ENCODE measurements around the gene HCN3. TPM values are rescaled to one million over a fixed set of nuclear protein-coding genes. Genes with fewer than 3 reads are reported as not detected.
A peak's percentile ranks its signal among the peaks of the same experiment; 100 is the strongest.
"Not testable (repeated sequence)": the region's sequence is repeated elsewhere in the genome, so short reads cannot be mapped to it uniquely, and the experiment has no call there.

The HCN3 gene
- total RNA-seq, 2 experiments from 2014 or later: 1.9 to 2.4 TPM

DNA sequence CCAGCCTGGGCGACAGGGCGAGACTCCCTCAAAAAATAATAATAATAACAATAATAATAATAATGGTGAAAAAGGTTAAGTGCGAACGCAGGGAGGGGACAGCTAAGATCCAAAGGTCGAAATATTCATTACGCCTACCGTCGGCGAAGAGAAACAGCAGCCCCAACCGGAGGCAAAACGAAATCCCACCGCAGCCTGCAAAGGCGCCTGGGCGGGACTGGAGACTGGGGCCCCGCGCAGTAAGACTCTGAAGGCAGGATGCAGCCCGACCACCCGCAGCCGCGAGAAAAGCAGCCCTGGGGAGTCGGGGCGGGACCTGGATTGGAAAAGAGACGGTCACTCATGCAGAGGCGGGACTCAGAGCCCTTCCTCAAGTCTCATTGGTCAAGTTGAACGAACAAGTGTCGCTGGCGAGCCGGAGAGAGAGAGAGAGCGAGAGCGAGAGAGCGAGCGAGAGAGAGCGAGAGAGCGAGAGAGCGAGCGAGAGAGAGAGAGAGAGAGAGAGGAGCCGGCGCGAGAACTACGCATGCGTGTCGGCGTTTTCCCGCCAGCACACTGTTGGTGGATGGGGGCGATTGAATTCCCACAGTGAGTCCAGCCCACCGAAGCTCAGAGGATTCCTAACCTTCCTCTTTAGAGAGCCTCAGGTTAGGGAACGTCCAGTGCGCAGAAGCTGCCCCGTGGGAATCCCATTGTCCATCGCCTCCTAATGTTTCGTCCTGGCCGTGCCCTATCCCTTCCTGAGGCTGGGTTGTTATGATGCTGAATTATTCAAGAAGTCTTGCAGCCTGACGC lies 32.7 kb upstream of the HCN3 start:
- peaks cover 2% of the 10 kb centered on the region for H3K27me3 Mint-ChIP-seq

GRCh38 chr1:155245163-155245524 lies 32.1 kb upstream of the HCN3 start:
- Mint-ChIP-seq H3K27ac (peak overlapping the region; percentile 90), H3K9me3 (peaks cover 2% of the 10 kb centered on the region), H3K36me3 (peaks cover 2% of the 10 kb centered on the region), H3K4me1 (ENCODE audit: low read depth) (peaks cover 44% of the 10 kb centered on the region), H3K4me3 (peak overlapping the region; percentile 76), H3K27me3 (peaks cover 2% of the 10 kb centered on the region)
- intact Hi-C loops (cut with micrococcal nuclease): no loop called here
- ChIA-PET CTCF (interaction anchor here (0.8 to 7.8 kb wide), 8 partner anchors 15 to 347 kb away, joined by 3 to 52 read pairs (median 4); partner anchors contain the start of genes CLK2, MTX1 and THBS3), POLR2A (interaction anchor here (0.6 to 2.1 kb wide), 8 partner anchors 8 to 79 kb away, joined by 3 to 9 read pairs (median 4); partner anchors contain the start of genes CLK2 and ENTREP3)
- no peak for DNase-seq

More for the DNA sequence above, 32.7 kb upstream of the HCN3 start:
- CTCF ChIA-PET: interaction anchor here (0.8 to 7.8 kb wide), 12 partner anchors 11 to 348 kb away, joined by 3 to 52 read pairs (median 4); partner anchors contain the start of genes CLK2, ENTREP3, MTX1 and SLC50A1
- peak overlapping the region; percentile 90 for H3K27ac Mint-ChIP-seq
- H3K4me1 Mint-ChIP-seq (ENCODE audit: low read depth): peaks cover 45% of the 10 kb centered on the region
- peak overlapping the region; percentile 76 for H3K4me3 Mint-ChIP-seq
- H3K9me3 Mint-ChIP-seq: peaks cover 2% of the 10 kb centered on the region
- peaks cover 2% of the 10 kb centered on the region for H3K36me3 Mint-ChIP-seq
- POLR2A ChIA-PET: interaction anchor here (0.6 to 2.1 kb wide), 9 partner anchors 9 to 79 kb away, joined by 3 to 9 read pairs (median 4); partner anchors contain the start of genes CLK2 and ENTREP3
- intact Hi-C loops (cut with micrococcal nuclease): loop anchor here (1.0 to 5.0 kb wide), 8 partner anchors 17 to 107 kb away; partner anchors contain the start of genes FDPS, KRTCAP2, SCAMP3 and SLC50A1
- peak; percentile 98 for DNase-seq

DNA sequence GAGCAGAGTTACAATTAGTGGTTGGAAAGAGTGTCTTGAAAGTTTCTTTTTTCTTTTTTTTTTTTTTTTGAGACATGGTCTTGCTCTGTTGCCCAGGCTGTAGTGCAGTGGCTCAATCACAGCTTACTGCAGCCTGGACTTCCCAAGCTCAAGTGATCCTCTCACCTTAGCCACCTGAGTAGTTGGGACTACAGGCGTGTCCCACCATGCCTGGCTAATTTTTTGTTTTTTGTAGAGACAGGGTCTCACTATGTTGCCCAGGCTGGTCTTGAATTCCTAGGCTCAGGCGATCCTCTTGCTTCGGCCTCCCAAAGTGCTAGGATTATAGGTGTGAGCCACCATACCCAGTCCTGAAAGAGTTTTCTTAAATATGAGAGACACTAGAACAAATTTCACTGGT lies 30.5 kb upstream of the HCN3 start:
- DNase-seq; H3K4me3 Mint-ChIP-seq; H3K36me3 Mint-ChIP-seq; H3K27ac Mint-ChIP-seq; POLR2A ChIA-PET; H3K9me3 Mint-ChIP-seq; intact Hi-C loops (cut with micrococcal nuclease); H3K27me3 Mint-ChIP-seq: not testable (repeated sequence)
- CTCF ChIA-PET: interaction anchor here (7.8 to 9.7 kb wide), 2 partner anchors 40 to 76 kb away, joined by 52 to 188 read pairs; partner anchors contain the start of genes MTX1, RUSC1 and THBS3
- peaks cover 38% of the 10 kb centered on the region for H3K4me1 Mint-ChIP-seq (ENCODE audit: low read depth)

DNA sequence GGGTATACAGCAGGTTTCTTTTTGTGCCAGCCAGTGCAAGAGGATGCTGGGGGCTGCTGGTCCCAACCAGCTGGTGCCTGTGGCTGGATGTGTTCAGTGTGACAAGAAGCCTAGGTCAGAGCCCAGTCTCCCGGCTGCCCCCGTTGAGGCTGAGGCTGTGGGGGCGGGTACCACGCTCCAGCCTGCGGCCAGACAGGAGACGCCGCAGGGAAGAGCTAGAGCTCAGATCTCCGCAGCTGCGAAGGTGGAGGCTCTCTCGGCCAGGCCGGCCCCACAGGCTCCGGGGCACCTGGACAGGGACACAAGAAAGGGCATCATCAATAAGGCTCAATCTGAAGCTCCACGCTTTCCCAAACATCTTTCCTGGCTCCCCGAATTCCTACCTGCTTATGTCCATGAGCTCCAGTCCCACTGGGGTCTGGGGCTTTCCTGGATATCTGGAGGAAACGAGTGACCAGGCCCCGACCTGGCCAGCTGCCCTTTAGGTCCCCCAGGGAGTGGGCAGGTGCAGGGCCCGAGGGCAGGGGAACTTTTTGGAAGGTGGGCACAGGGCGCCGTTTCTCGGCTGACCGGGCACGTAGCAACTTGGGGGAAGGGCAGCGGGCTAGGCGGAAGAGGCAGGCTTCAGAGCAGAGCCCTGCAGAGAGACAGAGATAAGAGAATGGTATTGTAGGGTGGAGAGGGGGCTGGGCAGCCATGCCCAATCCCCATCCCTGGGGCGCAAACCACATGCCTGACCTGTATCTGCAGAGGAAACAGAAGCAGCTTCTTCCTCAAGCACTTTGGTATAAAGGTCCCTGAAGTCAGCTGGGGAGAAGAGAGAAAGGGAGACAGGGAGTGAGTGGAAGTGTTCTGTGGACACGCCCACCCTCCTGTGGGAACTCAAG lies 29.4 kb upstream of the HCN3 start:
- POLR2A ChIA-PET: no interaction called here

DNA sequence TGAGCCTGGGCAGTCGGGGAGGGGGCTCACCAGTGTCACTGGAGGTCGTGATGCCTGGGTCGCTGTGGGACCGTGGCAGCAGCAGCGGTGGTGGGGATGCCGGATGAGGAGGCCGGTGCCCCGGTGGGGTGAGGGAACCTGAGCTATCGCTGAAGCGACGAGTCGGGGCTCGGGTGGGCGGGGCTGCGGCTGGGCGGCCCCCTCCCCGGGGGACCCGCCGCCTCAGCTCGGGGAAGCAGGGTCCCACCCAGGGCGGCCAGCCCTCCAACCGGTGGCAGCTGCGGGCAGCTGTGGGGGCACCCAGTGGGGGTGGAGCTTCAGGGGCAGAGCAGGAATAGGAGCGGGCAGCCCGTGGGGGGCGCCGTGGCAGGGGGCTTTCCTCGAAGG lies 27.0 kb upstream of the HCN3 start:
- Mint-ChIP-seq H3K4me3 (peak overlapping the region; percentile 57), H3K9me3 (no peaks in the 10 kb centered on the region), H3K36me3 (no peaks in the 10 kb centered on the region), H3K4me1 (ENCODE audit: low read depth) (peaks cover 31% of the 10 kb centered on the region), H3K27ac (no peak overlapping the region), H3K27me3 (no peaks in the 10 kb centered on the region)
- no peak for DNase-seq
- intact Hi-C loops (cut with micrococcal nuclease): loop anchor here (1.0 to 2.0 kb wide), 4 partner anchors 23 to 343 kb away; partner anchors contain the start of genes CLK2 and FDPS
- ChIA-PET POLR2A (interaction anchor here (1.2 to 2.4 kb wide), 8 partner anchors 8 to 73 kb away, joined by 3 to 9 read pairs (median 4); partner anchors contain the start of genes CLK2, MTX1 and THBS3), CTCF (interaction anchor here (0.8 to 9.7 kb wide), 42 partner anchors 9 to 579 kb away, joined by 3 to 188 read pairs (median 6); partner anchors contain the start of genes CLK2, FDPS, KRTCAP2 and MTX1)

More for the DNA sequence above, 29.4 kb upstream of the HCN3 start:
- Mint-ChIP-seq H3K27ac (no peak overlapping the region), H3K27me3 (peaks cover 2% of the 10 kb centered on the region), H3K4me1 (ENCODE audit: low read depth) (peaks cover 29% of the 10 kb centered on the region), H3K9me3 (peaks cover 2% of the 10 kb centered on the region), H3K4me3 (no peak overlapping the region), H3K36me3 (peaks cover 2% of the 10 kb centered on the region)
- CTCF ChIA-PET: interaction anchor here (0.7 to 9.7 kb wide), 3 partner anchors 11 to 75 kb away, joined by 4 to 188 read pairs (median 52); partner anchors contain the start of genes MTX1, RUSC1 and THBS3
- intact Hi-C loops (cut with micrococcal nuclease): no loop called here
- no peak for DNase-seq

DNA sequence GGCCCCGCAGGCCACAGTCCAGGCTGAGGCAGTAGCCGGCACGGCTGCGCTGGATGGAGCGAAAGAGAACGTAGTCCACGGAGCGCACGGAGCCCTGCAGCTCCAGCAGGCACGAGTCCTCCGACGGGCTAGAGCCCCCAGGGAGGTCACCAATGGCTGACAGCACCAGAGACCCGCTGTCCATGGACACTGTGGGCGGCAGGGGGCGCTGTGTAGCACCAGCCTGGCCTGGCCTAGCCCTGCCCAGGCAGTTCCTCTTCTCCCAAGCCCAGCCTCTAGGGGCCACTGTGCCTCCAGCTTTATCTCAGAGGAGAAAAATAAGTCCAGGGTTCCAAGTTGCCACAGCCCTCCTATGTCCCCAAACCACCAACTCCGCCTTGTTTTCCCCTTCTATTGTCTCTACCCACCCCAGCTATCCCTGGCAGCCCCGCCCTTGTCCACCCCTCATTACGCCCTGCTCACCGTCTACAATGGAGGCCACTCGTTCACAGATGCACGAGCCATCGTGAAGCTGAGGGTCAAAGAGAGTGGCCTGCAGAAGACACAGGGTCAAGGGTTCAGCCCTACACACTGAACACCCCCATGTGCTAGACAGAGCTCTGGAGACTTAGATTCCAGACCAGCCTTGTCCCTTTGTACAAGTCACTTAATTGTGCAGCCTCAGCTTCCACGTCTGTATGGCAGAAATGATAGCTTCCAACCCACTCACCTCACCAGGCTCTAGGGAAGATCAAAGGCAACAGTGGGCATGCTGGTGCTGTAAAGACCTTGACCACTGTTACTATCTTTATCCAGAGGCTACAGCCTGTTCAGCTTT lies 26.4 kb upstream of the HCN3 start:
- H3K4me3 Mint-ChIP-seq: peak overlapping the region; percentile 39
- H3K4me1 Mint-ChIP-seq (ENCODE audit: low read depth): peaks cover 33% of the 10 kb centered on the region
- no peaks in the 10 kb centered on the region for H3K27me3 Mint-ChIP-seq
- DNase-seq: peak; percentile 97
- H3K27ac Mint-ChIP-seq: peak overlapping the region; percentile 31
- intact Hi-C loops (cut with micrococcal nuclease): loop anchor here (1.0 to 2.0 kb wide), 4 partner anchors 22 to 342 kb away; partner anchors contain the start of genes CLK2 and FDPS
- ChIA-PET CTCF (interaction anchor here (0.7 to 9.7 kb wide), 54 partner anchors 9 to 578 kb away, joined by 3 to 188 read pairs (median 6); partner anchors contain the start of genes ASH1L, CLK2, FDPS and KRTCAP2), POLR2A (interaction anchor here (0.8 to 2.4 kb wide), 12 partner anchors 9 to 359 kb away, joined by 3 to 9 read pairs (median 4); partner anchors contain the start of genes CLK2, FDPS, MTX1 and SCAMP3)
- H3K9me3 Mint-ChIP-seq: no peaks in the 10 kb centered on the region
- no peaks in the 10 kb centered on the region for H3K36me3 Mint-ChIP-seq

DNA sequence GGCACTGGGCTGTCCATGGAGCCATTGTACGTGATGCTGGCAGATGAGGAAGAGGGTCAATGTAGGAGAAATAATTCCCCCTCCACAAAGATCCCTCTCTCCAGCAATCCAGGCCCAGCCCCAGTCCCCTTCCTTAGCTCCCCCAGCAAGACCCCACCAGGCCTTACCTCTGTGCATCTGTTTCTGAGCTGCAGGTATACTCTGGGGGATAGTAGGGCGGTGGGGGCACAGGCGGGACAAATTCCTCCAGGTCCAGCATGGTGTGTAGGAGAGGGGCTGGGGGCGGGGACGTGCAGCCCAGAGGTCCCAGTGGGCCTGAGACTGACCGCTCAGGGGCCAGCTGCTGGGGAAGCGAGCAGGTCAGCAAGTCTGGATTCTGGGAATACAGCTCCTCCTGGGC lies 25.7 kb upstream of the HCN3 start:
- CTCF ChIA-PET: interaction anchor here (0.6 to 9.7 kb wide), 39 partner anchors 8 to 534 kb away, joined by 3 to 188 read pairs (median 6); partner anchors contain the start of genes ASH1L, CLK2, FDPS and MTX1
- Mint-ChIP-seq H3K4me1 (ENCODE audit: low read depth) (peaks cover 32% of the 10 kb centered on the region), H3K36me3 (no peaks in the 10 kb centered on the region), H3K27me3 (no peaks in the 10 kb centered on the region), H3K27ac (no peak overlapping the region), H3K4me3 (no peak overlapping the region), H3K9me3 (no peaks in the 10 kb centered on the region)
- no peak for DNase-seq
- intact Hi-C loops (cut with micrococcal nuclease): loop anchor here (2.0 kb wide), 2 partner anchors 21 to 341 kb away; partner anchors contain the start of gene CLK2
- POLR2A ChIA-PET: interaction anchor here (0.8 to 2.4 kb wide), 7 partner anchors 10 to 358 kb away, joined by 3 to 9 read pairs (median 4); partner anchors contain the start of genes CLK2, FDPS, MTX1 and SCAMP3

- Mint-ChIP-seq H3K27ac (no peak overlapping the region), H3K36me3 (peaks cover 10% of the 10 kb centered on the region), H3K4me3 (peak overlapping the region; percentile 79), H3K27me3 (no peaks in the 10 kb centered on the region), H3K4me1 (ENCODE audit: low read depth) (peaks cover 32% of the 10 kb centered on the region), H3K9me3 (no peaks in the 10 kb centered on the region)
- intact Hi-C loops (cut with micrococcal nuclease): no loop called here
- ChIA-PET CTCF (interaction anchor here (9.7 kb wide), 1 partner anchor 69 kb away, joined by 188 read pairs; the partner anchor contains the start of gene RUSC1), POLR2A (interaction anchor here (0.7 kb wide), 1 partner anchor 8 kb away, joined by 4 read pairs; no protein-coding TSS in a partner anchor)
- no peak for DNase-seq
Observed at GRCh38 chr1:155253208-155253607, 24.1 kb upstream of the HCN3 start.

GRCh38 chr1:155253797-155254196 lies 23.5 kb upstream of the HCN3 start:
- Mint-ChIP-seq H3K27me3 (no peaks in the 10 kb centered on the region), H3K36me3 (peaks cover 15% of the 10 kb centered on the region), H3K27ac (no peak overlapping the region), H3K4me1 (ENCODE audit: low read depth) (peaks cover 32% of the 10 kb centered on the region), H3K9me3 (no peaks in the 10 kb centered on the region), H3K4me3 (peak overlapping the region; percentile 79)
- ChIA-PET POLR2A (interaction anchor here (0.7 kb wide), 1 partner anchor 9 kb away, joined by 4 read pairs; no protein-coding TSS in a partner anchor), CTCF (interaction anchor here (1.4 to 9.7 kb wide), 2 partner anchors 60 to 69 kb away, joined by 3 to 188 read pairs; partner anchors contain the start of gene RUSC1)
- DNase-seq: no peak
- intact Hi-C loops (cut with micrococcal nuclease): no loop called here

- Mint-ChIP-seq H3K4me3 (peak overlapping the region; percentile 79), H3K9me3 (no peaks in the 10 kb centered on the region), H3K4me1 (ENCODE audit: low read depth) (peaks cover 32% of the 10 kb centered on the region), H3K27me3 (no peaks in the 10 kb centered on the region), H3K27ac (no peak overlapping the region), H3K36me3 (peaks cover 16% of the 10 kb centered on the region)
- POLR2A ChIA-PET: no interaction called here
- no peak for DNase-seq
- intact Hi-C loops (cut with micrococcal nuclease): no loop called here
- CTCF ChIA-PET: interaction anchor here (1.4 to 9.7 kb wide), 2 partner anchors 61 to 68 kb away, joined by 3 to 188 read pairs; partner anchors contain the start of gene RUSC1
Observed at GRCh38 chr1:155254228-155254713, 23.0 kb upstream of the HCN3 start.
